DND-41 (cell line): ENCODE data around the gene CDK4.

Experiments
- ATAC-seq: fragments of 200-7000 bp; cut with Tn5 transposase; 3 replicates; pipeline ENCODE4 v1.9.1; 2021; ENCODE audit warnings: low read depth; ENCODE audit not compliant: insufficient read depth
- DNase-seq: peaks from one replicate; pipeline ENCODE4 v3.0.0-alpha.2; 2020
- H2AFZ ChIP-seq: 2 replicates; pipeline ENCODE4 v1.6.0; 2012; ENCODE audit warnings: low read depth, low read length
- H3K27ac ChIP-seq: 2 replicates; pipeline ENCODE4 v1.5.1; 2012; ENCODE audit warnings: low read length, inconsistent platforms
- H3K27me3 ChIP-seq: fragments of 200-600 bp; sonication (generic); 2 replicates; pipeline ENCODE4 v1.6.0; 2012; ENCODE audit warnings: low read length, mild to moderate bottlenecking, inconsistent platforms; ENCODE audit not compliant: insufficient read depth, poor library complexity
- H3K36me3 ChIP-seq: 2 replicates; pipeline ENCODE4 v1.5.1; 2012; ENCODE audit warnings: low read length, inconsistent platforms; ENCODE audit not compliant: insufficient read depth
- H3K4me1 ChIP-seq: 2 replicates; pipeline ENCODE4 v1.5.1; 2012; ENCODE audit warnings: mild to moderate bottlenecking, low read length; ENCODE audit not compliant: insufficient read depth
- H3K4me2 ChIP-seq: 2 replicates; pipeline ENCODE4 v1.6.0; 2012; ENCODE audit warnings: mild to moderate bottlenecking, moderate library complexity, low read length, inconsistent platforms; ENCODE audit not compliant: insufficient read depth
- H3K4me3 ChIP-seq, 2 experiments: fragments of 200-600 bp in 1 of 2; shearing (Covaris generic) in 1 of 2; 2 replicates each; pipeline ENCODE4 v1.5.1; 2012 to 2016; ENCODE audit warnings: inconsistent platforms in 2 of 2, low read length in 2 of 2, mild to moderate bottlenecking in 2 of 2, low read depth in 1 of 2, moderate library complexity in 1 of 2
- H3K79me2 ChIP-seq: 2 replicates; pipeline ENCODE4 v1.6.0; 2012; ENCODE audit warnings: low read length, inconsistent platforms; ENCODE audit not compliant: insufficient read depth
- H3K9ac ChIP-seq: 2 replicates; pipeline ENCODE4 v1.6.0; 2012; ENCODE audit warnings: low read depth, mild to moderate bottlenecking, inconsistent platforms, low read length, moderate library complexity
- H3K9me3 ChIP-seq: 2 replicates; pipeline ENCODE4 v1.5.1; 2012; ENCODE audit warnings: low read length, moderate library complexity, mild to moderate bottlenecking, inconsistent platforms; ENCODE audit not compliant: insufficient read depth, severe bottlenecking
- H4K20me1 ChIP-seq: 2 replicates; pipeline ENCODE4 v1.6.0; 2012; ENCODE audit warnings: low read length; ENCODE audit not compliant: insufficient read depth
- EZH2 ChIP-seq: IDR thresholded peaks from 3 replicates; pipeline ENCODE4 v1.6.1; 2012; ENCODE audit warnings: borderline replicate concordance, low read depth, mild to moderate bottlenecking, moderate library complexity, low read length, inconsistent platforms; ENCODE audit not compliant: severe bottlenecking
- TF ChIP-seq, protein P1 (sequence below): IDR thresholded peaks from 2 replicates; pipeline ENCODE4 v1.5.1; 2012; ENCODE audit warnings: borderline replicate concordance, low read length, moderate library complexity, mild to moderate bottlenecking; ENCODE audit not compliant: poor library complexity, severe bottlenecking; ENCODE audit errors: extremely low read depth

CDK4 gene

GRCh38 chr12:57724936-57725740, 27.0 kb downstream of the CDK4 start:
- Histone ChIP-seq H3K9me3 (no peaks in the 10 kb centered on the region), H3K79me2 (no peaks in the 10 kb centered on the region), H2AFZ (no peak overlapping the region), H3K36me3 (peaks cover 50% of the 10 kb centered on the region), H3K4me2 (no peak overlapping the region), H3K27ac (no peak overlapping the region), H3K9ac (no peak overlapping the region), H4K20me1 (no peaks in the 10 kb centered on the region; the same call in 1 of the 2 replicates), H3K27me3 (no peaks in the 10 kb centered on the region), H3K4me1 (no peaks in the 10 kb centered on the region), H3K4me3 (no peak overlapping the region)
- ATAC-seq (0 out of 3 replicates have a peak, but pooled peaks have one; percentile 1), DNase-seq (no peak)
- TF ChIP-seq, protein P1, sequence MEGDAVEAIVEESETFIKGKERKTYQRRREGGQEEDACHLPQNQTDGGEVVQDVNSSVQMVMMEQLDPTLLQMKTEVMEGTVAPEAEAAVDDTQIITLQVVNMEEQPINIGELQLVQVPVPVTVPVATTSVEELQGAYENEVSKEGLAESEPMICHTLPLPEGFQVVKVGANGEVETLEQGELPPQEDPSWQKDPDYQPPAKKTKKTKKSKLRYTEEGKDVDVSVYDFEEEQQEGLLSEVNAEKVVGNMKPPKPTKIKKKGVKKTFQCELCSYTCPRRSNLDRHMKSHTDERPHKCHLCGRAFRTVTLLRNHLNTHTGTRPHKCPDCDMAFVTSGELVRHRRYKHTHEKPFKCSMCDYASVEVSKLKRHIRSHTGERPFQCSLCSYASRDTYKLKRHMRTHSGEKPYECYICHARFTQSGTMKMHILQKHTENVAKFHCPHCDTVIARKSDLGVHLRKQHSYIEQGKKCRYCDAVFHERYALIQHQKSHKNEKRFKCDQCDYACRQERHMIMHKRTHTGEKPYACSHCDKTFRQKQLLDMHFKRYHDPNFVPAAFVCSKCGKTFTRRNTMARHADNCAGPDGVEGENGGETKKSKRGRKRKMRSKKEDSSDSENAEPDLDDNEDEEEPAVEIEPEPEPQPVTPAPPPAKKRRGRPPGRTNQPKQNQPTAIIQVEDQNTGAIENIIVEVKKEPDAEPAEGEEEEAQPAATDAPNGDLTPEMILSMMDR: no peak
- TF ChIP-seq EZH2: no peak

- Histone ChIP-seq H3K9me3 (no peaks in the 10 kb centered on the region), H3K79me2 (no peaks in the 10 kb centered on the region), H3K27ac (no peak overlapping the region), H3K4me3 (no peak overlapping the region), H3K27me3 (no peaks in the 10 kb centered on the region), H3K4me1 (no peaks in the 10 kb centered on the region), H3K9ac (no peak overlapping the region), H3K36me3 (peaks cover 50% of the 10 kb centered on the region), H4K20me1 (no peaks in the 10 kb centered on the region; the same call in 1 of the 2 replicates), H3K4me2 (no peak overlapping the region), H2AFZ (no peak overlapping the region)
- TF ChIP-seq EZH2: no peak
- TF ChIP-seq, protein P1: no peak
- ATAC-seq: 0 out of 3 replicates have a peak, but pooled peaks have one; percentile 10
- no peak for DNase-seq
Observed at GRCh38 chr12:57724003-57724935, 27.8 kb downstream of the CDK4 start.

GRCh38 chr12:57723630-57723962, 28.5 kb downstream of the CDK4 start:
- Histone ChIP-seq H2AFZ (no peak overlapping the region), H3K79me2 (no peaks in the 10 kb centered on the region), H3K9ac (no peak overlapping the region), H3K9me3 (no peaks in the 10 kb centered on the region), H3K4me1 (no peaks in the 10 kb centered on the region), H3K36me3 (peaks cover 56% of the 10 kb centered on the region), H4K20me1 (no peaks in the 10 kb centered on the region; the same call in 1 of the 2 replicates), H3K4me2 (no peak overlapping the region), H3K27ac (no peak overlapping the region), H3K4me3 (no peak overlapping the region), H3K27me3 (no peaks in the 10 kb centered on the region)
- no peak for ATAC-seq
- no peak for DNase-seq
- TF ChIP-seq EZH2: no peak
- TF ChIP-seq, protein P1: no peak
